HG02981 (cell line): ENCODE results near the gene UTF1.
"Not testable (repeated sequence)": the region's sequence is repeated elsewhere in the genome, so short reads cannot be mapped to it uniquely, and the experiment has no call there.

Experiments
- ATAC-seq: cut with Tn5 transposase; IDR thresholded peaks from one replicate; pipeline ENCODE4 v1.9.1; 2021; ENCODE audit warnings: mild to moderate bottlenecking, moderate library complexity; ENCODE audit not compliant: unreplicated experiment

The UTF1 gene

DNA sequence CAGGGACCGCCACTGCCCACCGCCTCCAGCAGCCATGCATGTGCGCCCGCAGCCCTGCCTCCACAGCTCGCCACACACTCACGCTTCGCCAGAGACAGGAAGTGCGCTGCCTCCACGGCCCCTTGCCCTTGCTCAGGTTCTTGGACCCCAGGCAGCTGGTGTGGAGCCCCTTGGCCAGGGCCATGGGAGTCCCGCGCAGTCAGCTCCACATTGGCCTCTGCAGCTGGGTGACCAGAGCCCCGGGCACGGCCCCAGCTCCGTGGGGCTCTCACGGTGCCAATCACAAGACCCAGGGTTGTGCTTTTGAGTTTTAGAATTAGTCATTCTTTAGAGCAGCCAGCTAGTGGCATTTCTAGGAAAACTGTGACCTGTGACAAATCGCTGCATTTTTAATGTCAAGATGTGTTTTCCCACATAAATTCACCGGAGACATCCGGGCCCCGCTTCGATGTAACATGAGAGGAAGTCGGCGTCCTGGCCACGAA is 4.3 kb upstream of the UTF1 start:
- no peak for ATAC-seq

DNA sequence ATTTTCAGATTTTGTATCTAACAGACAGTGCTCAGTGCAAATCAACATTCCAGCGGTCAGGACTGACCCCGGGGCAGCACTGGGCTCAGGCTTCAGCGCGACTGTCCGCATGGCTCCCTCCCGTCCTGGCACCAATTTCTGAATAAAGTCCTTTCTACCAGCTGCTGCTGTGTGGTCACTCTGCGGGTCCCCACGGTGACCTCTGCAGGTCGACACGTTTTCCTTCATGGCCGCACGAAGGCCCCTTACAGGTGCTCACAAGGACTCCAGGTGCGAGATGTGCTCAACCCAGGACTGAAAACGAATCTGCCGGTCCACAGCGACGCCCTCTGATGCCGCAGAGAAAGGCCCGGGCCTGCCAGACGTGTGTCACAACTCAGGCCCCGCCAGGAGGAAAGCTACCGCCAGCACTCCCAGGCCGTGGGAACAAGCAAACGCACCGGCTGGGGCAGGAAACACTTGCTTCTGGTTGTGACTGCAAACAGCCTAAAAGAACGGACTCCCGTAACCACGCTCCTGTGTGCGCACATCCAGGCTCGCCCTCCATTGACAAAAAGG is 3.7 kb upstream of the UTF1 start:
- ATAC-seq, result no peak

DNA sequence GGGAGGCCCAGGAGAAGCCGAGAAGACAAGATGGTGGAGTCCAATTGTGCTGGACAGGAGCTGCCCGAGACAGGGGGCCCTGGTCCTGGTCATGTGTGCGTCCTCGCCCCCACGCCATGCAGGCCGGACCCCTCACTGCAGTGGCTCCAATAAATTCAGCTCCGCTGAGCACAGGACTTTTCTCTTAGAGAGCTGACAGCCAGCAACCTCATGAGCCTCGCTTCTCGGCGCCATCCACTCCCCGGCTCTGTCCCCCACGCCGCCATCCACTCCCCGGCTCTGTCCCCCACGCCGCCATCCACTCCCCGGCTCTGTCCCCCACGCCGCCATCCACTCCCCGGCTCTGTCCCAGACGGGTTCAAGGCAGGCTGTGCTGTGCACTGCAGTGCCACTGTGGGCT is 2.8 kb upstream of the UTF1 start:
- ATAC-seq, result no peak

DNA sequence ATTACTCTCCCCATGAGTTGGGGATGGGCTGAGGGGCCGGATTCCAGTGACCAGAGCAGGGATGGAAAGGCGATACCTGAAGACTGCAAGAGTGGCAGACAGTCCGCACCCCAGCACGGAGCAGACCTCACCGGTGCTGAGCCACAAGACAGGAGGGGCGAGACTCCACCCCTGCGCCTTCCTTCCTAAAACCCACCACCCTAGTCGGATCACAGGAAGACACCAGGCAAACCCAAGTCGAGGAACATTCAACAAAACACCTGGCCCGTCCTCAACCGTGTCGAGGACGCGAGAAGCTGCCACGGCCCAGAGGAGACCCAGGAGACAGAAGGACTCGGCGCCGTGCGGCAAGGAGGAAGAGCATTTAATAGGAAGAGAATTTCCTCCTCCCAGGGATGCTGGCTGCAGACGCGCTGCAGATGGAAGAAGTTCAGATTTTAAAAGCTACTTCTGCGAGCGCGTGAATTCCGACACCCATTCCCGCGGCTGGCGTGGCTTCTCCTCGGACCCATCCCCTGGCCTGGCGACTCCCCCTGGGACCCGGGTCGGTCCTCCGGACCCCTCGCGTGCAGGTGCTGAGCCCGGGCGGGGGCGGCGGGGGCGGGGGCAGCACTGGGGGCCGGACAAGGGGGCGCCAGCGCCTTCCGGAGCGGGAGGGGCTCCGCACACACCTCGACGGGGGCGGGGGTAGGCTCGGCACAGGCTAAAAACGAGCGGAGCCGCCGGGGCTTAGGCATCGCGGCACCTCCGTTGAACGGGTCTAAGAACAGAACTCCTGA is 563 bp upstream of the UTF1 start:
- ATAC-seq, result no peak

DNA sequence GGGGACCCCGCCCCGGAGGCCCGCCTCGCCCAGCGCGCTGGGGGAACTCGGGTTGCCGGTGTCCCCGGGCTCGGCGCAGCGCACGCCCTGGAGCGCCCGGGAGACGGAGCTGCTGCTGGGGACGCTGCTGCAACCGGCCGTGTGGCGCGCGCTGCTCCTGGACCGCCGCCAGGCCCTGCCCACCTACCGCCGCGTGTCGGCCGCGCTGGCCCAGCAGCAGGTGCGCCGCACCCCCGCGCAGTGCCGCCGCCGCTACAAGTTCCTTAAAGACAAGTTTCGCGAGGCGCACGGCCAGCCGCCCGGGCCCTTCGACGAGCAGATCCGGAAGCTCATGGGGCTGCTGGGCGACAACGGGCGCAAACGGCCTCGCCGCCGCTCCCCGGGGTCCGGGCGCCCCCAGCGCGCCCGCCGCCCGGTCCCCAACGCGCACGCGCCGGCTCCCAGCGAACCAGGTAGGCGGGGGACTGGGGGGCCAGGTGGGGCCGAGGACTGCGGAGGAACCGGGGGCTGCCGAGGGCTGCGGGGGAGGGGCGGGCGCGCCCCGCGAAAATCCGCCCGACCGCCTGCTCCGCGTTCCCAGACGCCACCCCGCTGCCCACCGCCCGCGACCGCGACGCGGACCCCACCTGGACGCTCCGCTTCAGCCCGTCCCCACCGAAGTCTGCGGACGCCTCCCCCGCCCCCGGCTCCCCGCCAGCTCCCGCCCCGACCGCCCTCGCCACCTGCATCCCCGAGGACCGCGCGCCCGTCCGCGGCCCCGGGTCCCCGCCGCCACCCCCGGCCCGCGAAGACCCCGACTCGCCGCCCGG is 574 bp downstream of the UTF1 start:
- no peak for ATAC-seq

DNA sequence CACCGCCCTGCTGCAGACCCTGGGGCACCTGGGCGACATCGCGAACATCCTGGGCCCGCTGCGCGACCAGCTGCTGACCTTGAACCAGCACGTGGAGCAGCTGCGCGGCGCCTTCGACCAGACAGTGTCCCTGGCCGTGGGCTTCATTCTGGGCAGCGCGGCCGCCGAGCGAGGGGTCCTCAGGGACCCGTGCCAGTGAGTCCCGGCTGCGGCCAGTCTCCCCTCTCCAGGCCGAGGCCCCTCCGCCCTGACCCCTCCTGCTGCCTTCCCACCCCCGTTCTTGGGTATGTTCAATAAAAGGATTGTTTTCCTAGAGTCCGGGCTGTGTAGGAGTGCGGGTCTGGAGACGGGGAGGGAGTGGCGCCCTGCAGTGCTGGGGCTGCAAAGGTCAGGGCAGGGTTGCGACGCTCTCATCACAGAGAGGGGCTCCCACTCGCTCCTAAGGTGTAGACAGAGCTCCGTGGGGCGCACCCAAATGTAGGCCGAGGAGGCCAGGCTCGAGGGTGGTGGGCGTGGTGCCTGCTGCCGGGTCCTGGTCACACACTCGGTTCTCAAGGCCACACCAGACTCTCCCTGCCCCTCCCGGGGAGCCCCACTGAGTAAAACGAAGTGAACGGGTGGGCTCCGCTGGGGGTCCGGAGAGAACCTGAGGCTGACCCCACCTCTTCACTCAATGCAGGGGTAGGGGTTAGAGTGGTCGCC is 1.4 kb downstream of the UTF1 start:
- no peak for ATAC-seq

DNA sequence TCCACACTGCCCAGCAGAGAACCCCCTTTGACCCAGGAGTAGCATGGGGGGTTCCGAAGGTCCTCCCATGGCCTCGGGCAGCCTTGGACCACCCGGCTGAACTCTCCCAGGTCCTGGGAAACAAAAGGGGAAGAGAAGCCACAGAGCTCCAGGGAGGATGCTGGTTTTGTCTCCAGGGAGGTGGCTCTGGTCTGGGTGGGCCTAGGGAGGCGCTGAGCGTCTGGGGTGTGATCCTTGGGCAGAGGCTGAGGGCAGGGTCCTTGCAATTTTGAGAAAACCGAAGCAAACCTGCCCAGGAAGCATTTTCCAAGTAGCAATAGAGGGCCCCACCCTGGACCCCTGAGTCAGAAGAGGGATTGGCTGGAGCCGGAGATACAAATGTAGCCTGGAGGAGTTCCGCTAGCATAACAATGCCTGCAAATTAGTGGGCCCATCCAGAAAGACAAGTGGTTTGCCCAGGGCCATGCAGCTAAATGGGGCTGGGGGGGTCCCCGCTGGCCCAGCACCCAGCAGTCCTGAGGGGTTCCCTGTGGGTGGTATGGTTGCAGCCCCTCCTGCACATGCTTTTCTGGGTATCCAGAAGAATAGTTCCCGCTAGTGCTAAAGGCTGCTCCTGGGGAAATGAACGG is 2.0 kb downstream of the UTF1 start:
- ATAC-seq, result no peak

DNA sequence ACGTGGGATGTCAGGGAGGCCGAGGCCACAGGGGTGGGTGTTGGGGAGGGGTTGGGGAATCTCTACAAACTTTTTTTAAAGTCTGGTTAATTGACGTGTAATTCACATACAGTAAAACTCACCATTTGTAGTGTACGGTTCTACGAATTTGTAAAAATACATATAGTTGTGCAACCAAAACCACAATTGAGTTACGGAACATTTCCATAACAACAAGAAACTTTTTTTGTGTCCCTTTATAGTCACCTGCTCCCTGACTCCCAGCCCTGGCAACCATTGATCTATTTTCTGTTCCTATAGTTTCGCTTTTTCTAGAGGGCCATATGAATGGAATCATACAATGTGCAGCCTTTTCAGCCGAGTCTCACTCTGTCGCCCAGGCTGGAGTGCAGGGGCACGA is 4.8 kb downstream of the UTF1 start:
- ATAC-seq, result not testable (repeated sequence)

DNA sequence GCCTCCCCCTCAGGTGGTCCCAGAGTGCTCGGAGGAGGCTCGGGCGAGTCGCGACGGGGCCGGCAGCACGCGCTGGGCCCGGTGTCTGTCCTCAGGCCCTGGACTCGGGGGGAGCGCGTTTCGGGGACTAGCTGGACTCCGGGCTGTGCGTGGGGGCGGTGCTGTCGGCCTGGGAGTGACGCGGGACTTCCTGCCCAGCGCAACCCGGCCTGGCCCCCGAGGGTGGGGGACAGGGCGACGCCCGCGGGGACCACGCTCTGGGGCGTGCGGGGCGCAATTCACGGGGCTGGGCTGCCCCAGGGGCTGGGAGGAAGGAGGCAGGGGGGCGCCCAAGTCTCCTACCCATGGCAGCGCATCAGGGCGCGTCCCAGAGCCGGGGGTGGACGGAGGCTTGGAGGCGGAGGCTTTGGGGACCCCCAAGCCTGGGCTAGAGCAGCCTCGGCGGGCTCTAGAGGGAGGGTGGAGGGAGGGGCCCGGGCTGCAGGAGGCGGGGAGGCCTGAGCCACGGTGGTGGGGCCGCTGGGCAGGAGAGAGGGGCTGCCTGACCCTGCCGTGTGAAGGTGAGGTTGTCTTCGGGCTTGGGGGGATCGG is 5.3 kb downstream of the UTF1 start:
- ATAC-seq, result no peak

DNA sequence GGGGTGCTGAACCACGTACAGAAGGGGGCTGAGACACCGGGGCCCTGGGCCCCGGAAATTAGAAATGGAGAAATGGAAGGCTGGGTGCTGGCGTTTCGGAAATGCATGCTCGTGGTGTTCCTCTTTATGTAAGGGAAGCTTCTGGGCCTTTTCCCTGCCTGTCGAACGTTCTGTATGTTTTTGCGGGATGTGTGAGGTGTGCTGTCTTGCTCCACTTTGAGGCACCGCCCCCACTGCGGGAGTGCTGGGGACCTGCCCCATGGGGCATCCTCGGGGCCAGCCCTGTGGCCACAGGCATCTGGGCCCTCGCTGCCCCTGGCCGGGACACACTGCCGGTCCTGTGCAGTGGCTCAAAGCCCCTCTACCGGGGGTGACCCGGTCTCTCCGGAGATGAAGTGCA is 5.9 kb downstream of the UTF1 start:
- no peak for ATAC-seq

DNA sequence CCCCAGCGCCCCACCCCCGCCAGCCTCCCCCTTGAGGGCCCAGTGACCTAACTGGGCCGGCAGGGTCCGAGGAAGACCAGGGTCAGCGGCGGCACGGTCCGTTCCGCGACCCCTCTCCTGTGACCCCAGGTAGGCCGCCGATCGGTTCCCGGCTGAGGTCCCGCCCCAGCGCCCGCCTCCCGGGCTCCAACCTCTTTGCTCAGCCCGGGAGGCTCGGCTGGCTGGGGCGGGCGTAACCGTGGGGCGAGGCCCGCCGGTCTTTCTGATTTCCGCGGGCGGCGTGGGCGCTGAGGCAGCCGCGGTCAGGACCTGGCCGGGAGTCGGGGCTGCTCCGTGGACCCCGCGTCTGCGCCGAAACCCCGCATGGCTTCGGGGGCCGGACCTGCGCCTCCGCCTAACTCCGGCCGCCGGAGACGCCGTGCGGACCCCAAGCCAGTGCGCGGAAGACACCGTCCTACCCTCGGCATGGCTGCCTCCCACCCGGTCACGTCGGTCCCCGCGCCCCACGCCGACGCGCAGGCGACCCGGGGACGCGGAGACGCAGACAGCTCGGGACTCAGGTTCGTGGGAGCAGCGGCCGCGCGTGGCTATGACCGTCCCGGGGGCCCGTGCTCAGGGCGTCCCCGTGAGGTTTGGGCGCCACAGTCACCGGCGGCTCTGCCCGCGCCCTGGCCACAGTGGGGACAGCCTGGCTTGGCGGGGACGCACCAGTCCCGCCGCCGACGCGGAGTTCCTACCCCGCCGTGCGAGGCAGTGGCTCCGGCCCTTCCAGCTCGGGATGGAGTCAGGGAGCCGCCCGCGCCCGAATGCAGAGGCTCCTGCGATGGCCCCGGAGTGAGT is 6.6 kb downstream of the UTF1 start:
- ATAC-seq, result no peak

DNA sequence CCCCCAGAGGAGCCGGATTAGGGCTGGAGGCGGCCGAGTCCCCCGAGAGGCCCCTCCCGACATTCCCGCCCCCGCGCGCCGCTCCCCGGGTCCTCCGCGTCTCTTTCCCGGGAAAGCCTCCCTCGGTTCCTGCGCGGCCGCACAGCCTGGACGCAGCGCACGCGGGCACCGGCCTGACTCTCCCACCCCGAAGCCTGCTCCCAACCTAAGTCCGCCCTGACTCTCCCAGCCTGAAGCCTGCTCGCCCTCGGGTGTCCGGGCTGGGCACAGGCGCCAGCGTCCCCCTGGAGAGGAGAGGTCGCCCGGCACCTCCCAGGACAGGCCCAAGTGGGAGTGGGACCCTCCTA is 7.2 kb downstream of the UTF1 start:
- ATAC-seq, result no peak

DNA sequence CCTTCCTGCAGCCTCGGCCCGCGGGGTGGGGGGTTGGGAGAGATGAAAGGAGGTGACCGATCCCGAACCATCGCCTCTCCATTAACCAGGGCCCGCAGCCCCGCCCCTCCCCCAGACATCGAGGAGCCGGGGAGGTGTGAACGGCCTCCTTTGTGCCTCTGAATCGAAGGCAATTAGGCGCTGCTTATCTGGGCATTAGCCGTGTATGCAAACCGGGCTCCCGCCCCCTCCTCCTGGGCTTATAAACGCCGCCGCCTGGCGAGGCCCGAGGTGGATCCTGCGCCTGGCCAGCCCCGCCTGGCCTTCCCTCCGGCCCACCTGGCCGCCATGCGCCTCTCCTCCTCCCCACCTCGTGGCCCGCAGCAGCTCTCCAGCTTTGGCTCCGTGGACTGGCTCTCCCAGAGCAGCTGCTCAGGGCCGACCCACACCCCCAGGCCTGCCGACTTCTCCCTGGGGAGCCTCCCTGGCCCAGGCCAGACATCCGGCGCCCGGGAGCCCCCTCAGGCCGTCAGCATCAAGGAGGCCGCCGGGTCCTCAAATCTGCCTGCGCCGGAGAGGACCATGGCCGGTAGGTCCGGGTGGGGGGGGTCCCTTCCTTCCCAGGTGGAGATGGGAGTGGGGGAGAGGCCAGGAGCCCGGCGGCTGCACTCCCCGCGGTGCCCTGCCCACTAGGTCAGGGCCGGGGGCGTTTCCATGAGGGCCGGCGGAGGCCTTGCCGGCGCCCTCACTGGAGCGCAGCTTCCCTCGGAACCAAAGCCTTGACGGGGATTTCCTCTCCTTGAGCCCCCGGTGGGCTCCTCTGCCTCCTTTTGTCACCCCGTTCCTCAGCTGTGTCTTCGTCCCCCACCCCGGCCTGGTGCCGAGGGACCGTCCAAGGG is 7.8 kb downstream of the UTF1 start, which contains the start of gene VENTX:
Gene VENTX (plus strand): TSS at position 268 of the 878 bp plus-strand sequence. CDS start 60 bp downstream, at position 328.
- ATAC-seq, result no peak

DNA sequence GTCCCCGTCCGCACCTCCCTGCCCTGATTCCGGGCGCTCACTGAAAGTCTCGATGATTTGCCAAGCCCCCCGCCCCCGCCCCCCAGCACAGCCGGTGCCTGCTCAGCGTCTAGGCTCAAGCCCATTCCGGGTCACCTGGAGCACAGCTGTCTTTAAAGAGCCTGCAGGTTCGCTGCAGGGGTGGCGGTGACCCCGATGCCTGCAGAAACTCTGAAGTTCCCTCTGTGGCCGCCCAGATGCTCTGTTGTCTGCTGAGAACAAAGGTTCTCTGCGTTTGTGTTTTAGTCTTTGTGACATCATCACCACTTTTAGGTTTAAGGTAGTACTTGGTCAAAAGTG is 8.4 kb downstream of the UTF1 start:
- no peak for ATAC-seq

DNA sequence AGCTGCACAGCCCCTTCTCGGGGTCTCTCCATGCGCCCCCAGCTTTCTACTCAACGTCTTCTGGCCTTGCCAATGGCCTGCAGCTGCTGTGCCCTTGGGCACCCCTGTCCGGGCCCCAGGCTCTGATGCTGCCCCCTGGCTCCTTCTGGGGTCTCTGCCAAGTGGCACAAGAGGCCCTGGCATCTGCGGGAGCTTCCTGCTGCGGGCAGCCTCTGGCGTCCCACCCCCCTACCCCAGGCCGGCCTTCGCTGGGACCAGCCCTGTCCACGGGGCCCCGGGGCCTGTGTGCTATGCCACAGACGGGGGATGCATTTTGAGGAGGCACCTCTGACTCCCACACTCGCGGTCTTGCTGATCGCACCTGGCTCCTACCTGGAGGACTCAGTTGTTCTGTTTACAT is 10.0 kb downstream of the UTF1 start:
- no peak for ATAC-seq

DNA sequence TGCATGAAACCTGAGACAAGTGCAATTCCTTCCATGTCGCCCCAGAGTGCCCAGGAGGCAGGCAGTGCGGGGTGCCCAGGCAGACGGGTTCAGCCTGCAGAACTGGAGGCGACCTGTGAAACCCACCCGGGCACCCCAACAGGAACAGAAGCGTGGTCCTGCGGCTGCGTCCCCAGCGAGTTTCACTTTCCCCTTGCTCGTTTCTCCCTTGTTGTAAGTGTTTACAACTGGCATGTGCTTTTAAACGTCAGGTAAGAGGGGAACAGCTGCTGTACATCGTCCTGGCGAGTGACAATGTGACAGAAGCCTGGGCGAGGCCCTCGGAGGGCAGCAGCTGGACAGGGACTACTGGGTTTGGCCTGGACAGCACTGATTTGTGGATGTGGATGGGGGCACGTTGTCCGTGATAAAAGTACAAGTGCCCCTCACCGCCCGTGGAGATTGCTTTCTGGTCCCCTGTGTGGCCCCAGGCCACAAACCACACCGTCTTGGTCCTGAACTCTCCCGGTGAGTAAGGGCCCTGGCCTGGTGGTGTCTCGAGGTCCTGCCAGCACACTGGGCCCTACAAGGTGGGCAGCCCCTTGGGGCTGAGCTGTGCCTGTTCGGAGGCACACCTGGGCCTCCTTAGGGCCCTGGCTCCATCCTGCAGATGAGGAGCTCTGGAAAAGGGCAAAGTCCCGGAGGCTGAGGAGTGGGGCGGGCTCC is 11.6 kb downstream of the UTF1 start:
- ATAC-seq, result no peak

DNA sequence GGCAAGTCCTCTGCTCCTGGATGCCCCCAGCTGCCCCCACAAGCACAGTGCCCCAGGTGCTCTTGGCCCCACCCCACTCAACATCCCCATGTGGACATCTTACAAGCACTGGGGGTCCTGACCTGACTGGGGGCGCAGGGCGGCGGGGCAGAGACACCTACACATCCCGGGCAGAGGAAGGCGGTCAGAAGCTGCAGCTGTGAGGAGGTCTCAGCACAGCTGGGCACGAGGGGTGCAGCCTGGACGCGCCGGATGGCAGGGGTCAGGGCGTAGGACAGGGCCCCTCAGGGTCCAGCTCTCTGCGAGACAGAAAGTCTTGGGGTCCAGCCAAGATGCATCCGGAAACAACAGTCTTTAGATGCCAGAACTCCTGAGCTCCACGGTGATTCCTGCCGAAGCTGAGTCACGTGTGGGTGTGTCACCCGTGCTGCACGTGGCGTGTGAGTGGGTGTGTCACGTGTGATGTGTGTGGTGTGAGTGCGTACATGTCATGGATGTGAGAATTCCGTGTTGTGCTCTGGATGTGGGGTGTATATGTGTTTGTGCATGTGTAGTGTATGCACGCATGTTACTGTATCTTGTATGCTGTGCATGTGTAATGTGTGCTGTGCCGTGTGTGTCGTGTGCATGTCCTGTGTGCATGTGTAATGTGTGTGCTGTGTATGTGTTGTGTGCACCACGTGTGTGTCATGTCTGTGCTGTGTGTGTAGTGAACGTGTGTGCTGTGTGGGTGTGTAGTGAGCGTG is 12.8 kb downstream of the UTF1 start:
- no peak for ATAC-seq
